Activated CD8-positive, alpha-beta T cell treated with anti-CD3 and anti-CD28 coated beads for 36 hours (primary cell): ENCODE results near the gene CEP170. TPM values are rescaled to one million over a fixed set of nuclear protein-coding genes. Genes with fewer than 3 reads are reported as not detected.
A peak's percentile ranks its signal among the peaks of the same experiment; 100 is the strongest.
"Not testable (repeated sequence)": the region's sequence is repeated elsewhere in the genome, so short reads cannot be mapped to it uniquely, and the experiment has no call there.

Source experiments
- ATAC-seq: fragments of 200-7000 bp; cut with Tn5 transposase; one replicate; pipeline ENCODE4 v1.10.0; 2021; ENCODE audit warnings: mild to moderate bottlenecking, moderate library complexity
- CTCF ChIA-PET: fragments of 350-600 bp; sonication (Branson Sonifier 250); formaldehyde crosslinking; loops from one replicate; lab custom pipeline; 2021; ENCODE audit warnings: antibody characterized with exemption; lab: Charles Lee
- POLR2A ChIA-PET: fragments of 350-600 bp; sonication (Branson Sonifier 250); formaldehyde crosslinking; loops from one replicate; lab custom pipeline; 2021; ENCODE audit warnings: antibody characterized with exemption; lab: Charles Lee
- DNase-seq: peaks from one replicate; pipeline ENCODE4 v3.0.0-alpha.2; 2020
- H3K27ac Mint-ChIP-seq: one replicate; pipeline ENCODE4 v1.8.0; 2021; ENCODE audit warnings: mild to moderate bottlenecking, mixed read lengths
- H3K27me3 Mint-ChIP-seq: one replicate; pipeline ENCODE4 v1.8.0; 2021; ENCODE audit warnings: mixed read lengths
- H3K36me3 Mint-ChIP-seq: one replicate; pipeline ENCODE4 v1.8.0; 2021; ENCODE audit warnings: low read depth, mixed read lengths
- H3K4me1 Mint-ChIP-seq: one replicate; pipeline ENCODE4 v1.8.0; 2021; ENCODE audit warnings: low read depth, mixed read lengths
- H3K4me3 Mint-ChIP-seq: one replicate; pipeline ENCODE4 v1.8.0; 2021; ENCODE audit warnings: mild to moderate bottlenecking, moderate library complexity, mixed read lengths
- H3K9me3 Mint-ChIP-seq: one replicate; pipeline ENCODE4 v1.8.0; 2021; ENCODE audit warnings: mixed read lengths
- CTCF ChIP-seq: fragments of 200-600 bp; IDR thresholded peaks from one replicate; pipeline ENCODE4 v1.8.0; 2022; ENCODE audit warnings: antibody characterized with exemption, mild to moderate bottlenecking
- intact Hi-C: fragments of 100-400 bp; cut with micrococcal nuclease; formaldehyde crosslinking; loops from one replicate; pipeline ENCODE4 v1.10.0; 2022
- total RNA-seq, 2 experiments: library from RNA; stranded (reverse); gene quantifications; one replicate each; pipeline ENCODE4 v1.2.3, GENCODE V29; 2021

The CEP170 gene
- total RNA-seq, 2 experiments from 2014 or later = 37.5 to 45.7 TPM

GRCh38 chr1:243197524-243197923 lies 57.6 kb downstream of the CEP170 start:
- H3K27ac Mint-ChIP-seq, H3K4me1 Mint-ChIP-seq, ATAC-seq, H3K27me3 Mint-ChIP-seq, POLR2A ChIA-PET, H3K9me3 Mint-ChIP-seq, H3K36me3 Mint-ChIP-seq, CTCF ChIA-PET, DNase-seq, intact Hi-C loops, H3K4me3 Mint-ChIP-seq: not testable (repeated sequence)

DNA sequence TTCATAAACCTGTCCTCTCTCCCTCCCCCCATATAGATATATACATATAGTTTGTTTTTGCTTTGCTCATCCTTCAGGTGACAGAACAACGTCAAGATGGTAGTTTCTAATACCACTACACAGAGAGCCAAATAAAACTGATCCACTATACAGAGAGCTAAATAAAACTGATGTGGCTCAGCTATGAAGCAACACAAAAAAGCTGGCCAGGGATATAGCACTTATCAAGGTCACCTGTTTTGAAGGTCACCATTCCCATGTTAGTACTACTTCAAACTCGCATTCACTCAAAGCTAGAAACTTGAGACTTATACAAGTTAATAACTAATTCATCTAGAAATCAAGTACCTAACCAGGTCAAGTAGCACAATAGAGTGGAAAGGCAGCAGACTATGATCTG lies 61.8 kb downstream of the CEP170 start:
- H3K9me3 Mint-ChIP-seq, ATAC-seq, POLR2A ChIA-PET, H3K27me3 Mint-ChIP-seq, intact Hi-C loops, H3K27ac Mint-ChIP-seq, CTCF ChIA-PET, H3K4me3 Mint-ChIP-seq, H3K4me1 Mint-ChIP-seq, DNase-seq: not testable (repeated sequence)
- peaks cover 15% of the 10 kb centered on the region for H3K36me3 Mint-ChIP-seq

DNA sequence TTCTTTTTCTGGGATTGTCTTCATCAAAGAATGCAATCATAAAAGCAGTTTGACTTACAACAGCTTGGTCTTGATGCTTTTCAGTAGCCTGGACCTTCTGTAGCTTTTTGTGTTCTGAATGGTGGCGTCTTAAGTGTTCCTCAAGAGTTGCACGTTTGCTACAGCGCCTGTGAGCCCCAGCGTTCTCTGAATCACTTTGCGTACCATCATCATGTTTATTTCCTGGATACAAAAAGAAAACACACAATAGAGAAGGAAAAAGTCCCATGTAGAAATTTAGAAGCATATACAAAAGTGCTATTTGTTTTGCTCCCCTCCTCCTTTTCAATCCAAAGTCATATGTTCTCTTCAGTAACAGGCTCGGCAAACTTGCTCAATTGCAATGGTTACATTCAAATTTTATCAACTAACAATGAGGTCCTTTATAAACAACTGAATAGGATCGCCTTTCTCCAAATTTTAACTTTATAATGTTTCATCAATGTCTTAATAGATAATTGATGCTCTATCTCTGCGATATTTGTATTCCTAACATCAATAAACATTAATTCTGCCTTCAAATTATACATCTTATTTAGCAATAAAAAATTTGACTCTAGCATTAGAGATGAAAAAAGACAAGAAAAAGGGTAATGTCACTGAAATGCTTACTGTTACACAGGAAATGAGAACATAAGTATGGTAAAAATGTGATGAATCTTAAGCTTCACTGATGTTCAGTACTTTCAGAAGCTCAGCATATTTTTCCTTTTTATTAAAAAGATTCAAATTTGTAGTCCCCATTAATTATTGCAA lies 68.7 kb downstream of the CEP170 start:
- CTCF ChIA-PET, ATAC-seq: not testable (repeated sequence)

GRCh38 chr1:243184787-243185186 lies 70.3 kb downstream of the CEP170 start:
- DNase-seq, CTCF ChIA-PET, intact Hi-C loops, H3K4me1 Mint-ChIP-seq, H3K4me3 Mint-ChIP-seq, POLR2A ChIA-PET, H3K9me3 Mint-ChIP-seq, H3K27me3 Mint-ChIP-seq, H3K27ac Mint-ChIP-seq, ATAC-seq: not testable (repeated sequence)
- H3K36me3 Mint-ChIP-seq = peaks cover 22% of the 10 kb centered on the region

More for the DNA sequence above, 68.7 kb downstream of the CEP170 start:
- H3K27ac Mint-ChIP-seq, intact Hi-C loops, H3K27me3 Mint-ChIP-seq, DNase-seq, H3K4me1 Mint-ChIP-seq, H3K4me3 Mint-ChIP-seq, POLR2A ChIA-PET, H3K9me3 Mint-ChIP-seq: not testable (repeated sequence)
- H3K36me3 Mint-ChIP-seq = peaks cover 21% of the 10 kb centered on the region

GRCh38 chr1:243183661-243184060 lies 71.4 kb downstream of the CEP170 start:
- ATAC-seq, H3K27ac Mint-ChIP-seq, H3K4me3 Mint-ChIP-seq, CTCF ChIA-PET, H3K9me3 Mint-ChIP-seq, DNase-seq, POLR2A ChIA-PET, H3K27me3 Mint-ChIP-seq, intact Hi-C loops, H3K4me1 Mint-ChIP-seq: not testable (repeated sequence)
- peaks cover 22% of the 10 kb centered on the region for H3K36me3 Mint-ChIP-seq

GRCh38 chr1:243183176-243183575 lies 71.9 kb downstream of the CEP170 start:
- H3K4me1 Mint-ChIP-seq, H3K27me3 Mint-ChIP-seq, DNase-seq, POLR2A ChIA-PET, intact Hi-C loops, H3K27ac Mint-ChIP-seq, CTCF ChIA-PET, ATAC-seq, H3K9me3 Mint-ChIP-seq, H3K4me3 Mint-ChIP-seq: not testable (repeated sequence)
- peaks cover 22% of the 10 kb centered on the region for H3K36me3 Mint-ChIP-seq

GRCh38 chr1:243179720-243180119 lies 75.4 kb downstream of the CEP170 start:
- intact Hi-C loops = no loop called here
- no peaks in the 10 kb centered on the region for H3K9me3 Mint-ChIP-seq
- ChIA-PET CTCF (no interaction called here), POLR2A (no interaction called here)
- peaks cover 6% of the 10 kb centered on the region for H3K36me3 Mint-ChIP-seq
- no peaks in the 10 kb centered on the region for H3K27me3 Mint-ChIP-seq
- no peak overlapping the region for H3K27ac Mint-ChIP-seq
- ATAC-seq (peak; percentile 69), DNase-seq (no peak)
- H3K4me1 Mint-ChIP-seq = peaks cover 3% of the 10 kb centered on the region
- H3K4me3 Mint-ChIP-seq = no peak overlapping the region
- no peak for TF ChIP-seq CTCF

DNA sequence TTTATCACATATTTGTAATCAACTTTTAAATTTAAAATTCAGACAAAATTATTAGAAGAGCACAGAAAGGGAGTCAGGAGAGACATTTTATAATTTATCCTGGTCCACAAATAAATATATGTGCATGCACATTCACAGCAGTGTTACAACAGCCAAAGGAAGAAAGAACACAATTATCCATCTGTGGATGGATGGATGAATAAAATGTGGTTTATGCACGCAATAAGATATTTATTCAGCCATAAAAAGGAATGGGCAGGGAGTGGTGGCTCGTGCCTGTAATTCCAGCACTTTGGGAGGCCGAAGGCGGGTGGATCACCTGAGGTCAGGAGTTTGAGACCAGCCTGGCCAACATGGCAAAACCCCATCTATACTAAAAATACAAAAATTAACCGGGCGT lies 77.3 kb downstream of the CEP170 start:
- DNase-seq, H3K9me3 Mint-ChIP-seq, H3K27ac Mint-ChIP-seq, H3K4me1 Mint-ChIP-seq, ATAC-seq, H3K36me3 Mint-ChIP-seq, H3K4me3 Mint-ChIP-seq, POLR2A ChIA-PET, intact Hi-C loops, CTCF ChIA-PET, H3K27me3 Mint-ChIP-seq: not testable (repeated sequence)

DNA sequence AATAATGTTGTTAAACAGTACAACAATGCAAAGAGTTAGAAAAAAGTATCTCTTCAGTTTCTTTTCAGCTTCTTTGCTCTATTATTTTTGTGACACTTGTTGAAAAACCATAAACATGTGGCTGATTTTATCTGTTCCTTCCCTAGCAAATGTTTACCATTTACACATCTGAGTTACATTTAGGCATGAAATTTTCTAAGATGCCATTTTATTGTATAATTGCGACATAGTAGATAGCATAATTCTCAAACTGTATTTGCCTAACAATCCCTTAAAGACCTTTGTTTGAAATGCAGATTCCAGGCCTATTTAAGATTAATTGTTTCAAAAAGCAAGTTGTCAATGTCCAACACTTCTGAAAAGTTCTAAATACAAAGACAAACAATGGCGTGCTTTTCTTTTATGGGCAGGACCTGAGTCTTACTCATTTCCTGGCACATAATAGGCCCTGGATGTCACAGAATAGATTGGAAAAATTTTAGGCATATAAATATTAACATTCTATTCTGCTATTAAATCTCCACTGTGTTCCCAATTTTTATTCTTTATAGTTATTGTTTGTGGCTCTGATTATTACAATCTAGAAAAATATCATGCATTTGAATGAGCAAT lies 81.2 kb downstream of the CEP170 start:
- H3K36me3 Mint-ChIP-seq, POLR2A ChIA-PET, DNase-seq, intact Hi-C loops, ATAC-seq, CTCF ChIA-PET, H3K4me1 Mint-ChIP-seq, H3K4me3 Mint-ChIP-seq, H3K27me3 Mint-ChIP-seq, H3K27ac Mint-ChIP-seq, H3K9me3 Mint-ChIP-seq: not testable (repeated sequence)

DNA sequence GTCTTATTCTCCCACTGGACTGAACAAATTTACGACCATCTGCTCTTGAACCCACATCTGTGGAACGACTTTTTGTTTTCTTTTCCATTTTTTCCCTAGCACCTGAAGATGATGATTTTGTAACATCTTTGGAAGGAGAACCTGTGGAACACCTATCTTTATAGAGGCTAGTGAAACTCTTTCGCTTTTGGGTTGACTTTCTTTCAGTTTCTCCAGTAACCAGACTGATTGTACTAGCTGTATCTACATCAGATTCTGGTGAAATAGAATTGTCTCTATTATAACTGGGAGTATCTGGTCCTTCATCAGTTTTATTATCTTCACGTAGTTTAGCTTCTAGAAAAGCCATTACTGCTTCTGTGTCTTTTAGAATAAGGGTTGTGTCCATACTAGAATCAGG lies 90.2 kb downstream of the CEP170 start:
- H3K4me1 Mint-ChIP-seq, H3K27me3 Mint-ChIP-seq, H3K9me3 Mint-ChIP-seq, POLR2A ChIA-PET, DNase-seq, H3K4me3 Mint-ChIP-seq, H3K27ac Mint-ChIP-seq, CTCF ChIA-PET, ATAC-seq, intact Hi-C loops: not testable (repeated sequence)
- peaks cover 12% of the 10 kb centered on the region for H3K36me3 Mint-ChIP-seq

- not testable (repeated sequence) for DNase-seq, ATAC-seq, H3K4me3 Mint-ChIP-seq
Measured at GRCh38 chr1:243150906-243151305, 104.2 kb downstream of the CEP170 start.

More at GRCh38 chr1:243150906-243151305, 104.2 kb downstream of the CEP170 start:
- H3K27ac Mint-ChIP-seq, POLR2A ChIA-PET, intact Hi-C loops, H3K4me1 Mint-ChIP-seq, H3K27me3 Mint-ChIP-seq, H3K36me3 Mint-ChIP-seq, CTCF ChIA-PET, H3K9me3 Mint-ChIP-seq: not testable (repeated sequence)
